Stimulated activated CD4-positive, alpha-beta T cell treated with anti-CD3 and anti-CD28 coated beads, TNF-alpha, amount 100 ng/mL, for 4 hours (primary cell): ENCODE data around the gene TCP11L1.

Experiments used
- DNase-seq, 3 experiments: peaks; one replicate each; pipeline ENCODE4 v3.0.0-alpha.2; 2020; ENCODE audit warnings: low read depth in 3 of 3

The TCP11L1 gene

DNA sequence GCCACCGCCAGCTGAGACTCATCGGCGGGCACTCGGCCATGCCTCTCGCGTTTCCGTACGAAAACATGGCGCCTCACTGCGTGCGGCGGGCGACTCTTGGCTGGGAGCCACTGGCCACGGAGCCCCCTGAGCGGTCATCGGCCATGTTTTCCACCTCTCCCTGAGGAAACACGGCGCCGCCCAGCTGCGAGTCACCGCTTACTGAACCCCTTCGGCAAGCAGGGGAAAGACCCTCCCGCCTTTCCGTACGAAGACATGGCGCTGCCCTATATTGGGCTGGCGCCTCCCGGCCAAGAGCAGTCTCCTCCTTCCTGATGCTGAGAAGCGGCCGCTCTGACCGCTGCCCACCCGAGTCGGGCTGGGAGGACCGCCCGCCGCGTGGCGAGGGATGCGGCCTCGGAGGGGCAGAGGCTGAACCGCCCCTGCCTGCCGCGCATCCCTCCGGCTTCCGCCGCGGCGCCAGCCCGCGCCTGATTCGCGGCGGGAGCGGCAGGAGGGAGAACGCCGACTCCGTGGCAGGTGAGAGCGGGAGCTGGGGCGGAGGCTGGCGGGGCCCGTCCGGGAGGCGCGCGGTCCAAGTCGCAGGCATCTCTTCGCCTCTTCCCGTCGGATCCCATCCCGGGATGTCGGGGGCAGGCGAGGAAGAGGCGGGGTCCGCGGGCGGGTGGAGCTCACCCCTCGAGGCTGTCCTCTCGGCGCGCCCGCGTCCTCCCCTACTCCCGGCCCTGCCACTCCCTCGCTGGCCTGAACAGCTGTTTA, at the start of gene TCP11L1:
TSS of gene TCP11L1 (plus strand) at position 299 of the 759 bp plus-strand sequence. CDS start 4,202 bp downstream, outside the sequence.
- peak; percentile 43 to 70 (median 62) for DNase-seq

DNA sequence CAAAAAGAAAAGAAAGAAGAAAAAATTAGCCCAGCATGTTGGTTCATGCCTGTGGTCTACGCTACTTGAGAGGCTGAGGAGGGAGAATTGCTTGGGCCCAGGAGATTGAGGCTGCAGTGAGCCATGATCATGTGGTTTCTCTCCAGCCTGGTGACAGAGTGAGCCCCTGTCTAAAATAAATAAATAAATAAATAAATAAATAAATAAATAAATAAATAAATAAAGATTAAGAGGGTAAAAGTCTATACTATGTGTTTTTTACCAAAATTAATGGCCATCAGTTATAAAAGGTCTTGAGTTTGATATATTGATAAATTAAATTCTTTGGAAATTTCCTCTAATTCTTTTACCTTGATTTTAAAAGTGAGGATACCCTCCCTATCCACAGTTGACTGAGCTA, 48.9 kb upstream of the TCP11L1 start:
- no peak for DNase-seq

DNA sequence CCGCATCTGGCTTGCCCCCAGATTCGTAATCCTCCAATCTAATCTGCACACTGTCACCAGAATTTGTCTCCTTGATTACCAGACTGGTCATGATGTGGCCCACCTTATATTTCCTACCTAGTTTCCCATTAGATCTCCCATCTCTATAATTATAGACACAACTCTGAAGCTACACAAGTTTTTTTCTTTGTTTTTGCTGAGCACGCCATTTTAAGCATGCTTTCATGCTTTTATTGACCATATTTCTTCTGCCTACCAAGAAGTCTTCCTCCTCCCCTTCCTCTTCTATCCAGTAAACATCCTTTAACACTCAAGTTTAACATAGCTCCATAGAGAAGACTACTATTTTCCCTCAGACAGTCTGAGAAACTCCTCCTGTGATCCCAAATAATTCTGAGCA, 47.9 kb upstream of the TCP11L1 start:
- DNase-seq = no peak

GRCh38 chr11:32991898-32992297, 47.5 kb upstream of the TCP11L1 start:
- DNase-seq = no peak

GRCh38 chr11:33000181-33000580, 39.2 kb upstream of the TCP11L1 start:
- no peak for DNase-seq

DNA sequence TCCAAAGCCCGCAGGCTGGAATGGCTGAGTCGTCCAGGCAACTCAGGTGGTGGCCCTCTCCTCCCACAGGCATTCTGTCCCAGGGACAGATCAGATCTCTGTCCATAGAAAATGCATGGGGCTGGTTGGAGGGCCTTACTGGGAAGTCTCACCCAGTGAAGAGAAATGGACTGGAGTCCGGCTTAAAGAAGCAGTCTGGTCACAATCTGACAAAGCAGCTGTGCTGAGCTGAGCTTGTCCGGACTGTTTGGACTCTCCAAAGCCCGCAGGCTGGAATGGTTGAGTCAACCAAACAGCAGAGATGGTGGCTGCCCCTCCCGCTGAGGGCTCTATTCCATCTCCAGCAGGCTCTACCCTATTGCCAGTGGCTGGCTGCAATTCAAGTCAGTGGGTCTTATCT, 38.1 kb upstream of the TCP11L1 start:
- no peak for DNase-seq

DNA sequence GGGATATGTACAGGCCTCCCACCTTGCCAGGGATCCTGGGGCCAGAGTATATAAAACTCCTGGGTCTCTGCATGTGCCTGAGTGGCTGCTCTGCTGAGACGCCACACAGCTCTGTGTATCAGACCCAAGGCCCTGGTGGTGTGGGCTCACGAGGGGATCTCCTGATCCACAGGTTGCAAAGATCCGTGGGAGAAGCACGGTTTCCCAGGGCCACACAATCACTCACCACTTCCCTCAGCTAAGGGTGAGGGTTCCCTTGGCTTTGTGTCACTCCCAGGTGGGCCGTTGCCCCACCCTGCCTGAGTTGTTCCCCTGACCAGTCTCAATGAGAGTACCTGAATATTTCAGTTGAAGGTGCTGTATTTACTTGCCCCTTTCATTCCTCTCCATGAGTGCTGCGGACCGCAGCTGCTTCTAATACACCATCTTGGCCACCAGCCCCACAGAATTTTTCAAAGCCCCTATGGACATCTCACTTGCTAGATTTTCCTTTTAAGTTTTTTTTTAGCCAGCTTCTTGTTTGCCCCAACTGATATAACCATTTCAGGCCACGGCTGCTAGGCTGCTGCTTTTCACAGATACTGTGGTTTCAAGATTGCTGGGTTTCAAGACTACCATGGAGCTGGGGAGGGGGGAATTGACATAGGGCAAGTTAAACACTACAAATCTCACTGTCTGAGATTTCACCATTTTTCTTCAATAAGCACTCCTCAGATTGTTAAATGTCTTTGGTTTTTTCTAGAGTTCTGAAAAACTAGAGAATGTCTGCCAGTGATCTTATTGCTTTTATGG, 37.4 kb upstream of the TCP11L1 start:
- no peak for DNase-seq

GRCh38 chr11:33005175-33005574, 34.2 kb upstream of the TCP11L1 start:
- no peak for DNase-seq

DNA sequence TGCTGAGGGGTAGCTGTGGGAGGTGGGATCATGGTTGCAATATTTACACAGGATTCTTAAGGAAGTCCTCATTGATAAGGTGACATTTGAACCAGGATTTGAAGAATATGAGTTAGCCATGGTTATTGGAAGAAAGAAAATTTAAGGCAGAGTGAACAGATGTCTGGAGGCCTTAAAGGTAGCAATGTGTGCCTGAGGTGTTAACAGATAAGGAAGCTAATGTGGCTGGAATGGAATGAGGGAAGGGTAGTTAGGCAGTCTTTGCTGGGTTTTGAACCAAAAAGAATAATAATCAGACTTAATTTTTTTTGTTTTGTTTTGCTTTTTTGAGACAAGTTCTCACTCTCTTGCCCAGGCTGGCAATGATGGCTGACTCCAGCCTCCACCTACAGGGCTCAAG, 33.4 kb upstream of the TCP11L1 start:
- no peak for DNase-seq

GRCh38 chr11:33013755-33014154, 25.6 kb upstream of the TCP11L1 start:
- DNase-seq = no peak

DNA sequence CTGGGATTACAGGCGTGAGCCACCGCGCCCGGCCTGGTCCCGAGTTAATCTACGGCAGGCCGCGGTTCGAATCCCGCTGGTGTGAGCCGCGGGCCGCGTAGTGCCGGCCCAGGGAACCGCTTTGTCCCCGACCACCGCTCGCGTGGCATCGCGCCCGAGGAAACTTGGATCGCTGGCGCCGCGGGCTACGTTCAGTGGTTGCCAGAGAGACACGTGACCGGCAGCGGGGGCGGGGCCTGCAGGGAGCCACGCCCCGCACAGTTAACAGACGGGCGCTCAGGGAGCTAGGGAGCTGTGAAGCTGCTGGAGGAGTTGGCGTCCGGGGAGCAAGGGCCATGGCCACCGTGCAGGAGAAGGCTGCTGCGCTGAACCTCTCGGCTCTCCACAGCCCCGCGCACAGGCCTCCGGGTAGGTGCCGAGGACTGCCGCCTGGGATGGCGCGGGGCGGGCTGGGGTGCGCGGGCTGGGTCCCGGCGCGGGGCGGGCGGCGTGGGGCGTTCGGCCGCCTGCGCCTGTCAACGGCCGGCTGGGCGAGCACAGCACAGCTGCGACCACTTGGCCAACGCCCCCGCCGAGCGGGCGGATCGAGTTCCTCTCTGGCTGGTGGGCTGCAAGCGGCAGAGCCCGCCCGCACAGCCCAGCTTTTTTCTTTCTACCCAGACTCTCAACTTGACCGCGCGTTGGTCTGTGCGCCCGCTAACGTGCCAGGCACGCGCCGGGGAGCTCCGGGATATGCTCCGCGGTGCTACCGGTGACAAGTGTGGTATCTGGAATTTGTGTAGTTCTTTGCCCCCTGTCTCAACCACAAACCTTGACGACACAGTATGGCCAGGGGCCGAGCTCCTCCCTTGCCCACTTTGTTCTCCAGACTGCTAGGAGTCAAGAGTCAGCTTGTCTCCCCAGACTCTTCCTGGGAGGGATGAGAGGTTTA, 23.5 kb upstream of the TCP11L1 start, which contains the start of gene DEPDC7:
TSS of gene DEPDC7 (plus strand) at position 258 of the 931 bp plus-strand sequence. CDS start at position 336, 78 bp downstream.
- peak; percentile 56 to 66 (median 62) for DNase-seq

DNA sequence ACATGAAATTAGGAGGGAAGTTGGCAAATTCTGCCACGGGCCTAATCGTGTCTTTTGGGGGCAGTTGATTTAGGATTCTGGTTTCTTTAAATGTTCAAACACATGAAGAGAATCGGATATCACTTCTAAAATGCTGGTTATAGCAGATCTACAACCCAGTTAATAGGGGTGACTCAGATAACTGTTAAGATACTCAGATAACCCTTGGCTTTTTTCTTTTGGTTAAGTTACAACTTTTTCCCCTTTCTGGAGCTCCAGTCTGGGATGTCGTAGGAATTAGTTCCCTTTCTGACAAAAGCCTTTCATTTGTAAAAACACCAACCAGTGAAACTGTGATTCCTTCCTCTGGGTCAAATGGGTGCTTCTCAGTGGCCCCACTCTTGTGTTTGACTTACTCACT, 22.7 kb upstream of the TCP11L1 start:
- no peak for DNase-seq

- DNase-seq = no peak
Measured at GRCh38 chr11:33017478-33017877, 21.9 kb upstream of the TCP11L1 start.

- DNase-seq = no peak
Measured at GRCh38 chr11:33017965-33018364, 21.4 kb upstream of the TCP11L1 start.

DNA sequence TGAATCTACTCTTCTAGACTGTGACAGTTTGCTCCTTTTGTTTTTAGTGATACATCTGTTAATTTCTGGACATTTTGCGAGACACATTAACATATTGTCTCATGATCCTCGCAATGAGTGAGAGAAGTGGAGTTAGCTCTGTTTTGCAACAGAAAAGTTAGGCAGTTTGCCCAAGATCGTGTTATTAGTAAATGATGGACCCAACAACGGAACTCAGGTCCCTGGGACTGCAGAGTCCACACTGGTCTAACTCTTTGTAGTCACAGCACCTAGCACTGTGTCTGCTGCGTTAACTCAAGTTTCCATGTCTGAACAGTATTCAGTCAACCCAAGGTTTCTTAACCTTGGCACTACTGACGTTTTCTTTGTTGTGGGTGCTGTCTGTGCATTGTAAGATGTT, 20.5 kb upstream of the TCP11L1 start:
- DNase-seq = no peak

DNA sequence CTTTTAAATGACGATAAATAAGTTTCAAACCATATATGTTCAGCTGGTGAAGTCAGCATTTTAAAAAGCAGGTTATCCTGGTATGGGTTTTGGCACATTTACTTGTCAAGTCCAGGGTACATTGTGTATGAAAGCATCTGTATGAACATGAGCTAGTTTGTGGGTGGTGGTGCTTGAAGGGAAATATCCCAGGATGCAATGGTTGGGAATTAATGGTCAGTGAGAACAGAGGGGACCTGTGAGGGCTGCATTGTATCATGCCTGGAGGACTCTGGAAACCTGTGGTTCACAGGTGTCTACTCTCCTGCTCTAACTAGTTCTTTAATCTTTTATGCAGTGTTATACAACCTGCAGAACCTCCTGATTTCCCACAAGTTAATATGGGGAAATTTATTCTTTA, 17.9 kb upstream of the TCP11L1 start:
- no peak for DNase-seq

DNA sequence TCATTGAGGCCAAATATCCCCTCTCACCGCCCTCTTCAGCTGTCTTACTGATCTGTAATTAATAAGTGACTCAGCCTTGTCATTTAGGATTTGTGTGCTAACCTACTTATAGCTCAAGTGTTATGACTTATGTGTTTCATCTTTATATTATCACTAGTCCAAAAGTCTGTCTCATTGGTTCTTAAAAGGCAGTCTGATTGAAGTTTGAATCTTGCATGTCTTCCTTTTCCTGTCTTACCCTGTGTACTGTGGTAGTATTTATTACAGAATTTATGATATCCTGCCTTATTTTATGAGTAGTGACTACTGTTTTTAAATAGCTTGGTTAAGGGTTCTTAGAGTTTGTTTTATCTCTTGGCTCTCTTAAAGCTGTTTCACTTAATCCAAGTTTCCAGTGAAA, 17.4 kb upstream of the TCP11L1 start:
- DNase-seq = no peak

DNA sequence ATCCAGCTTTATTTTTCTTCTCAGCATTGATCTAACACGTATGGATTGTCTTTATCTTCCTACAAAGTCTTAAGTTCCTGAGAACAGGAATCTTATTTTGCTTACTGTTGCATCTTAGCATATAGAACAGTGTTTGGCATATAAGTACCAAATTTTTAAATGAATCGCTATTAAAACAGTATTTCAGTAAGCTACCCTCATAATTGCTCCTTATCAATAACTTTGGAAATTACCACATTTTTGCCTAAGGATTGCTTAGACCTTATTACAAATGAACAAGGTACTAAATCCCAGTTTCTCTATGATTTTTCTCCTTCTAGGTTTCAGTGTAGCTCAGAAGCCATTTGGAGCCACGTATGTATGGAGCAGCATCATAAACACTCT, 14.0 kb upstream of the TCP11L1 start:
- no peak for DNase-seq

- no peak for DNase-seq
Measured at GRCh38 chr11:33027233-33027632, 12.1 kb upstream of the TCP11L1 start.

DNA sequence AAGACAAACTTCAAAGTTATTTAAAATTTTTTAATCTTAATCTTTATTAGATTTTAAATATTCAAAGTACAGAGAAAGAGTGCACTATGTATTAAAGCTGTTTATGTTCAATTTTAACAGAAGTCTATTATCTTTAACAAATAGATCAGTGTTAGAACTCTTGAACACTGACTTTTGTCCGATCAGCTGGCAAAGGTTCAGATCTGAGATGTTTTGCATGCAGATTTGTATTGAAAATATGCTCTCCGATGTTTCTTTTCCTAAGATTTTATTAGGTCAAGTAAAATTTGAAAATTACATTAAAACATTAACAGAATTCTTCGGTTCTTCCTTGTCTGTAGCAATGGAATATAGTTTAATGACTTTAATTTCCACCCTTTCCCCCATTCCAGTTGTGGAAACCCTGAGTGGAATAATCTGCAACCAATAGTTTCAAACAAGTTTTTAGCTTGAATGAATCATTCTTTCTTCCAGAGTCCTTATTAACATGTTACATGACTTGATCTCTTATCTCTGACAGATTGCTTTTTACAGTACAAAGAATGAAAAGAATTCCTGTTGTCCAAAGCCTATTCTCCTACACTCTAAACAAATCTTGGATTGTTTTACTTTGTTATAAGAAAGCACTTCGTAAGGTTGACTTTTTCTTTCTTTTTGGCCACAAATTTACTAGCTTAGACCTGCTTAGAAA, 11.4 kb upstream of the TCP11L1 start:
- no peak for DNase-seq

DNA sequence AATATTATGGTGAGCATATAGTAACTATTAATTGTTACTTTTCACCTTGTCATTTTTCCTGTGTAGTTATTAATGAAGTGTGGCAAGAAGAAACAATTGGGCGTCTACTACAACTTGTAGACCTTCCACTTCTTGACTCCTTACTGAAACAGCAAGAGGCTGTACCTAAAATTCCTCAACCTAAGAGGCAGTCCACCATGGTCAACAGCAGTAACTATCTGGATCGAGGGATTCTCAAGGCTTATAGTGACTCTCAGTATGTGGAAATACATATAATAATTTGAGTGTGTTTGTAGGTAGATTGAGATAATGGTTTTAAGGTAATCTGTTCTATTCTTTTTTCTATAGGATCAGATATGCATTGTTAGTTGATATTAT, 10.8 kb upstream of the TCP11L1 start:
- DNase-seq = no peak
